GM12878 (cell line): ENCODE measurements around the gene UBTF. TPM values are rescaled to one million over a fixed set of nuclear protein-coding genes. Genes with fewer than 3 reads are reported as not detected.

Experiments
- ATAC-seq: fragments of 200-7000 bp; cut with Tn5 transposase; 3 replicates; pipeline ENCODE4 v1.9.1; 2020; ENCODE audit warnings: mild to moderate bottlenecking, moderate library complexity
- BruUV-seq: library from RNA; stranded (reverse); fragments of 400-500 nt; replicated peaks from 2 replicates; lab custom pipeline; 2021; lab: Mats Ljungman, UMichigan
- CTCF ChIA-PET: fragments of 300-600 bp; sonication (Branson Sonifier 250); formaldehyde crosslinking; extraction: SDS; loops from one replicate; lab custom pipeline; 2021; ENCODE audit warnings: inconsistent platforms; lab: Yijun Ruan, JAX
- POLR2A ChIA-PET: fragments of 350-600 bp; formaldehyde crosslinking; extraction: SDS; loops from one replicate; lab custom pipeline; 2021; ENCODE audit warnings: inconsistent platforms; lab: Charles Lee
- RAD21 ChIA-PET: fragments of 300-600 bp; sonication (Branson Sonifier 250); formaldehyde crosslinking; loops from one replicate; lab custom pipeline; 2023; ENCODE audit warnings: antibody characterized with exemption; ENCODE audit not compliant: unreplicated experiment; lab: Charles Lee
- SMC1A ChIA-PET: fragments of 300-600 bp; sonication (Branson Sonifier 250); formaldehyde crosslinking; loops from one replicate; lab custom pipeline; 2023; ENCODE audit not compliant: unreplicated experiment, uncharacterized antibody; lab: Charles Lee
- DNase-seq: peaks from one replicate; pipeline ENCODE4 v3.0.0-alpha.2; 2011; ENCODE audit warnings: low read depth, low spot score
- FAIRE-seq: peaks from 3 replicates; lab custom pipeline; 2011; peaks lifted over from hg19 to GRCh38; lab: Jason Lieb, UNC
- H2AFZ ChIP-seq: 2 replicates; pipeline ENCODE4 v1.6.0; 2011; ENCODE audit warnings: low read depth, low read length, control low read depth; ENCODE audit not compliant: control insufficient read depth
- H3K27ac ChIP-seq: 2 replicates; pipeline ENCODE4 v1.5.1; 2011; ENCODE audit warnings: control low read depth; ENCODE audit not compliant: control insufficient read depth, insufficient read depth
- H3K27me3 ChIP-seq, 2 experiments: replicated peaks in 1 of 2; 2 replicates each; pipeline versions ENCODE4 v1.6.0 to v1.6.1; 2011; ENCODE audit warnings: low read length in 1 of 2; ENCODE audit not compliant: control insufficient read depth in 2 of 2, insufficient read depth in 2 of 2
- H3K36me3 ChIP-seq, 2 experiments: 2 replicates each; pipeline ENCODE4 v1.5.1; 2011; ENCODE audit warnings: low read length in 1 of 2; ENCODE audit not compliant: control insufficient read depth in 2 of 2, insufficient read depth in 2 of 2
- H3K4me1 ChIP-seq: 2 replicates; pipeline ENCODE4 v1.6.1; 2011; ENCODE audit warnings: mild to moderate bottlenecking, low read length, moderate library complexity, mixed read lengths; ENCODE audit not compliant: control insufficient read depth, insufficient read depth
- H3K4me2 ChIP-seq: 2 replicates; pipeline ENCODE4 v1.6.0; 2011; ENCODE audit warnings: control low read depth; ENCODE audit not compliant: control insufficient read depth, insufficient read depth
- H3K4me3 ChIP-seq: fragments of 200-600 bp; sonication (generic); 2 replicates; pipeline ENCODE4 v1.5.1; 2016
- H3K79me2 ChIP-seq: 2 replicates; pipeline ENCODE4 v1.6.0; 2011; ENCODE audit warnings: low read length; ENCODE audit not compliant: control insufficient read depth, insufficient read depth
- H3K9ac ChIP-seq: 2 replicates; pipeline ENCODE4 v1.8.0; 2011; ENCODE audit warnings: low read length, control low read depth, mixed read lengths; ENCODE audit not compliant: control insufficient read depth, insufficient read depth
- H3K9me3 ChIP-seq: replicated peaks from 3 replicates; pipeline ENCODE4 v1.5.1; 2011; ENCODE audit warnings: mild to moderate bottlenecking, low read length; ENCODE audit not compliant: control insufficient read depth, insufficient read depth
- H4K20me1 ChIP-seq: 2 replicates; pipeline ENCODE4 v1.6.0; 2011; ENCODE audit not compliant: control insufficient read depth, insufficient read depth
- BCL3 ChIP-seq: IDR thresholded peaks from 2 replicates; pipeline ENCODE4 v1.6.1; 2011; ENCODE audit warnings: borderline replicate concordance, low read depth, mild to moderate bottlenecking, moderate library complexity, low read length; ENCODE audit not compliant: insufficient read depth, poor library complexity, severe bottlenecking
- CEBPZ ChIP-seq: fragments of 150-350 bp; IDR thresholded peaks from 2 replicates; pipeline ENCODE4 v1.6.1; 2016; ENCODE audit warnings: low read depth, low read length
- FOXM1 ChIP-seq: IDR thresholded peaks from 2 replicates; pipeline ENCODE4 v1.6.1; 2012; ENCODE audit warnings: low read depth, mild to moderate bottlenecking, inconsistent platforms, low read length, moderate library complexity
- IKZF1 ChIP-seq: fragments of 450-650 bp; conservative IDR thresholded peaks from 2 replicates; pipeline ENCODE4 v1.6.1; 2017; ENCODE audit warnings: antibody characterized with exemption, mild to moderate bottlenecking
- PBX3 ChIP-seq: IDR thresholded peaks from 2 replicates; pipeline ENCODE4 v1.6.1; 2011; ENCODE audit warnings: mild to moderate bottlenecking, low read depth, low read length, moderate library complexity; ENCODE audit not compliant: insufficient replicate concordance
- RB1 ChIP-seq: fragments of 450-650 bp; formaldehyde crosslinking; IDR thresholded peaks from 2 replicates; pipeline ENCODE4 v1.6.1; 2017; ENCODE audit warnings: mild to moderate bottlenecking, borderline replicate concordance
- TBL1XR1 ChIP-seq: IDR thresholded peaks from 2 replicates; pipeline ENCODE4 v1.6.1; 2012; ENCODE audit warnings: low read depth, low read length, improper control_type of control experiment
- WGBS: methylation state at CpG from one replicate; pipeline ENCODE4 v1.1.6; 2016; ENCODE audit warnings: low lambda C conversion rate; ENCODE audit not compliant: insufficient replicate concordance, insufficient coverage; ENCODE audit errors: missing lambda C conversion rate; 5-methylcytosine and 5-hydroxymethylcytosine counted together
- in situ Hi-C: fragments of 300-500 bp; cut with MboI; formaldehyde crosslinking; loops from 9 replicates; pipeline ENCODE4 v1.14.3; 2018; ENCODE audit warnings: mixed read lengths
- intact Hi-C: fragments of 100-400 bp; cut with micrococcal nuclease; formaldehyde crosslinking; loops from one replicate; pipeline ENCODE4 v1.14.2; 2022; ENCODE audit not compliant: unreplicated experiment
- polyA plus RNA-seq, 11 experiments: library from polyadenylated mRNA; depleted of rRNA in 4 of 11; unstranded in 6 of 11; stranded (reverse) in 5 of 11; fragments of >200 nt; fragmentation: Nextera tagmentation in 4 of 11; fragmentation: Illumina TruSeq in 1 of 11; extraction: Ambion mirVana in 4 of 11; extraction: Trizol in 1 of 11; gene quantifications; 1 replicate in 1 of 11; 2 replicates in 10 of 11; pipeline versions ENCODE4 v1.2.1 to v1.2.3, GENCODE V29; 2011 to 2016; ENCODE audit warnings: inconsistent platforms in 2 of 11, missing spikeins in 2 of 11, low read depth in 1 of 11
- total RNA-seq, 4 experiments: library from RNA; depleted of rRNA in 3 of 4; stranded (reverse); fragments of >200 nt in 3 of 4; fragmentation: Illumina TruSeq in 1 of 4; extraction: Trizol in 1 of 4; gene quantifications; 2 replicates each; pipeline versions ENCODE4 v1.2.1 to v1.2.3, GENCODE V29; 2013 to 2021

The UBTF gene
- total and polyA plus RNA-seq, 10 of the 15 experiments (the other 5 are each of a cell fraction or from before 2014, with no cell fraction given) = 2.2 to 124 (median 79.6) TPM

GRCh38 chr17:44164476-44164875 is 55.0 kb downstream of the UBTF start:
- Histone ChIP-seq H3K27me3 (no peaks in the 10 kb centered on the region), H3K4me1 (peaks cover 4% of the 10 kb centered on the region), H3K9ac (no peak overlapping the region), H3K4me3 (no peak overlapping the region), H3K36me3 (peaks cover 0 to 8% of the 10 kb centered on the region in 2 experiments; a peak in 3 of 4 replicates), H3K27ac (no peak overlapping the region), H3K4me2 (no peak overlapping the region), H2AFZ (no peak overlapping the region), H3K9me3 (no peaks in the 10 kb centered on the region), H4K20me1 (no peaks in the 10 kb centered on the region), H3K79me2 (no peaks in the 10 kb centered on the region)
- ATAC-seq (no peak), DNase-seq (no peak), FAIRE-seq (no peak)
- 94% methylated on average over 1 of the region's 1 CpG for WGBS
- ChIA-PET SMC1A (no interaction called here), CTCF (interaction anchor here (2.5 kb wide), 1 partner anchor 13 kb away, joined by 7 read pairs; no protein-coding TSS in a partner anchor), POLR2A (no interaction called here), RAD21 (interaction anchor here (0.7 kb wide), 1 partner anchor 195 kb away, joined by 3 read pairs; no protein-coding TSS in a partner anchor)
- no TSS peak for BruUV-seq
- intact Hi-C loops = no loop called here
- in situ Hi-C loops = no loop called here
- TF ChIP-seq BCL3 = no peak
- TF ChIP-seq FOXM1 = no peak
- no peak for TF ChIP-seq TBL1XR1
- TF ChIP-seq IKZF1 = no peak
- no peak for TF ChIP-seq PBX3
- no peak for TF ChIP-seq CEBPZ
- no peak for TF ChIP-seq RB1
